PC-3 (cell line): Measurements from ENCODE around the gene MARCHF9. TPM values are rescaled to one million over a fixed set of nuclear protein-coding genes. Genes with fewer than 3 reads are reported as not detected.

Experiments used
- ATAC-seq: fragments of 200-7000 bp; cut with Tn5 transposase; 2 replicates; pipeline ENCODE4 v1.9.1; 2020; ENCODE audit warnings: mild to moderate bottlenecking, moderate library complexity
- BruUV-seq: library from RNA; stranded (reverse); fragments of 400-500 nt; replicated peaks from 2 replicates; lab custom pipeline; 2021; lab: Mats Ljungman, UMichigan
- CTCF ChIA-PET: fragments of 300-600 bp; sonication (Branson Sonifier 250); formaldehyde crosslinking; loops from one replicate; lab custom pipeline; 2022; ENCODE audit warnings: antibody characterized with exemption; lab: Charles Lee
- POLR2A ChIA-PET: fragments of 300-600 bp; sonication (Branson Sonifier 250); formaldehyde crosslinking; loops from one replicate; lab custom pipeline; 2022; ENCODE audit warnings: antibody characterized with exemption; ENCODE audit not compliant: unreplicated experiment; lab: Charles Lee
- DNase-seq: peaks from one replicate; pipeline ENCODE4 v3.0.0-alpha.2; 2015
- H2AFZ ChIP-seq: fragments of 300-600 bp; sonication (generic); 2 replicates; pipeline ENCODE4 v1.6.0; 2016; ENCODE audit warnings: antibody characterized with exemption, low read length
- H3F3A ChIP-seq: fragments of 300-600 bp; sonication (generic); one replicate; pipeline ENCODE4 v1.6.0; 2017; ENCODE audit warnings: antibody characterized with exemption, low read length, control low read depth, mild to moderate bottlenecking; ENCODE audit not compliant: unreplicated experiment
- H3K27ac ChIP-seq: fragments of 300-600 bp; sonication (generic); 2 replicates; pipeline ENCODE4 v1.5.1; 2016; ENCODE audit warnings: mild to moderate bottlenecking, low read length
- H3K27me3 ChIP-seq: fragments of 300-600 bp; sonication (generic); 2 replicates; pipeline ENCODE4 v1.6.1; 2016; ENCODE audit warnings: low read length, mixed read lengths
- H3K36me3 ChIP-seq: fragments of 300-600 bp; sonication (generic); 2 replicates; pipeline ENCODE4 v1.6.1; 2016; ENCODE audit warnings: low read depth, mixed run types, low read length, mixed read lengths
- H3K4me1 ChIP-seq: fragments of 300-600 bp; sonication (generic); 2 replicates; pipeline ENCODE4 v1.5.1; 2016; ENCODE audit warnings: low read length; ENCODE audit not compliant: insufficient read depth
- H3K4me2 ChIP-seq: fragments of 300-600 bp; sonication (generic); 2 replicates; pipeline ENCODE4 v1.6.0; 2016; ENCODE audit warnings: low read length
- H3K4me3 ChIP-seq: fragments of 300-600 bp; sonication (generic); 2 replicates; pipeline ENCODE4 v1.5.1; 2016; ENCODE audit warnings: mild to moderate bottlenecking, low read length, mixed read lengths
- H3K79me2 ChIP-seq: fragments of 300-600 bp; sonication (generic); 2 replicates; pipeline ENCODE4 v1.6.1; 2017; ENCODE audit warnings: low read length, mixed read lengths
- H3K9ac ChIP-seq: fragments of 300-600 bp; sonication (generic); 2 replicates; pipeline ENCODE4 v1.6.0; 2016; ENCODE audit warnings: mild to moderate bottlenecking, low read length
- H3K9me2 ChIP-seq: fragments of 300-600 bp; sonication (generic); replicated peaks from 2 replicates; pipeline ENCODE4 v1.6.1; 2016; ENCODE audit warnings: mixed run types, low read length, mixed read lengths
- H3K9me3 ChIP-seq: fragments of 300-600 bp; sonication (generic); 2 replicates; pipeline ENCODE4 v1.6.1; 2016; ENCODE audit warnings: low read length, mixed read lengths
- H4K20me1 ChIP-seq: fragments of 300-600 bp; sonication (generic); 2 replicates; pipeline ENCODE4 v1.6.1; 2016; ENCODE audit warnings: low read length, mixed read lengths
- EZH2 ChIP-seq: fragments of 300-600 bp; sonication (generic); IDR thresholded peaks from one replicate; pipeline ENCODE4 v1.6.1; 2017; ENCODE audit warnings: antibody characterized with exemption, mild to moderate bottlenecking, low read length; ENCODE audit not compliant: unreplicated experiment
- EZH2phosphoT487 ChIP-seq: fragments of 300-600 bp; sonication (generic); IDR thresholded peaks from 2 replicates; pipeline ENCODE4 v1.6.1; 2018; ENCODE audit warnings: mild to moderate bottlenecking, antibody characterized with exemption, low read length, borderline replicate concordance
- intact Hi-C: fragments of 100-400 bp; cut with micrococcal nuclease; formaldehyde crosslinking; loops from 2 replicates; pipeline ENCODE4 v1.9.0; 2023
- total RNA-seq: library from RNA; depleted of rRNA; stranded (reverse); fragments of >200 nt; gene quantifications from 2 replicates; pipeline ENCODE4 v1.2.3, GENCODE V29; 2014
- TF ChIP-seq, protein P1 (sequence below): fragments of 300-600 bp; sonication (generic); conservative IDR thresholded peaks from 2 replicates; pipeline ENCODE4 v1.5.1; 2017; ENCODE audit warnings: antibody characterized with exemption, low read depth, mild to moderate bottlenecking, low read length

MARCHF9 gene
- total RNA-seq, 1 experiment from 2014 or later: 13.4 TPM

DNA sequence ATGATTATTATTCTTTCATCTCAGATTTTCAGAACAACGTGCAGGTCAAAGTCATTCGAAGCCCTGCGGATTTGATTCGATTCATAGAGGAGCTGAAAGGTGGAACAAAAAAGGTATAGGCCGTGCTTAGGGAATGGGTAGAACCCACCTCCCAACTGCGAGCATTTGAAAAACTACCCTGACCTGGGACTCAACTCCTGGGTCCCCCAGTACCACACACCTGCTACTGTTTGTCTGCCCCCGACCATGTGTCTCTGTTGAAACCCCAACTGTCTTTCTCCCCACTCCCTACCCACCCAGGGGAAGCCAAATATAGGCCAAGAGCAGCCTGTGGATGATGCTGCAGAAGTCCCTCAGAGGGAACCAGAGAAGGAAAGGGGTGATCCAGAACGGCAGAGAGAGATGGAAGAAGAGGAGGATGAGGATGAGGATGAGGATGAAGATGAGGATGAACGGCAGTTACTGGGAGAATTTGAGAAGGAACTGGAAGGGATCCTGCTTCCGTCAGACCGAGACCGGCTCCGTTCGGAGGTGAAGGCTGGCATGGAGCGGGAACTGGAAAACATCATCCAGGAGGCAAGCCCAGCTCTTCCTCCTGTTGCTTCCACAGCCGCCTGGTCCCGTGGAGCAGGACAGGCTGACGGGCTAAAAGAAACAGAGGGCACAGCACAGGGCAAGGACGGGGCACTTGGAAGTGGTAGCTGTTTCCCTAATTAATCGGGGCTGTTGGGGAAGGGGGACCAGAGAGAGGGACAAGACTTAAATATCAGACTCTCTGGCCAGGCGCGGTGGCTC, 36.9 kb upstream of the MARCHF9 start:
- Histone ChIP-seq H3K79me2 (no peaks in the 10 kb centered on the region), H3F3A (no peaks in the 10 kb centered on the region), H3K27ac (no peak overlapping the region), H3K36me3 (peaks cover 11% of the 10 kb centered on the region; the same call in 1 of the 2 replicates), H3K4me2 (no peak overlapping the region), H3K4me1 (no peaks in the 10 kb centered on the region), H3K9me3 (no peaks in the 10 kb centered on the region), H3K27me3 (no peaks in the 10 kb centered on the region), H4K20me1 (no peaks in the 10 kb centered on the region), H3K4me3 (no peak overlapping the region), H3K9me2 (no peaks in the 10 kb centered on the region), H3K9ac (no peak overlapping the region), H2AFZ (no peak overlapping the region)
- ChIA-PET POLR2A (no interaction called here), CTCF (no interaction called here)
- TF ChIP-seq EZH2phosphoT487 (no peak), EZH2 (no peak)
- TF ChIP-seq, protein P1, sequence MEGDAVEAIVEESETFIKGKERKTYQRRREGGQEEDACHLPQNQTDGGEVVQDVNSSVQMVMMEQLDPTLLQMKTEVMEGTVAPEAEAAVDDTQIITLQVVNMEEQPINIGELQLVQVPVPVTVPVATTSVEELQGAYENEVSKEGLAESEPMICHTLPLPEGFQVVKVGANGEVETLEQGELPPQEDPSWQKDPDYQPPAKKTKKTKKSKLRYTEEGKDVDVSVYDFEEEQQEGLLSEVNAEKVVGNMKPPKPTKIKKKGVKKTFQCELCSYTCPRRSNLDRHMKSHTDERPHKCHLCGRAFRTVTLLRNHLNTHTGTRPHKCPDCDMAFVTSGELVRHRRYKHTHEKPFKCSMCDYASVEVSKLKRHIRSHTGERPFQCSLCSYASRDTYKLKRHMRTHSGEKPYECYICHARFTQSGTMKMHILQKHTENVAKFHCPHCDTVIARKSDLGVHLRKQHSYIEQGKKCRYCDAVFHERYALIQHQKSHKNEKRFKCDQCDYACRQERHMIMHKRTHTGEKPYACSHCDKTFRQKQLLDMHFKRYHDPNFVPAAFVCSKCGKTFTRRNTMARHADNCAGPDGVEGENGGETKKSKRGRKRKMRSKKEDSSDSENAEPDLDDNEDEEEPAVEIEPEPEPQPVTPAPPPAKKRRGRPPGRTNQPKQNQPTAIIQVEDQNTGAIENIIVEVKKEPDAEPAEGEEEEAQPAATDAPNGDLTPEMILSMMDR: no peak
- intact Hi-C loops: no loop called here
- TSS peak; percentile 16 for BruUV-seq
- ATAC-seq: no peak
- no peak for DNase-seq

DNA sequence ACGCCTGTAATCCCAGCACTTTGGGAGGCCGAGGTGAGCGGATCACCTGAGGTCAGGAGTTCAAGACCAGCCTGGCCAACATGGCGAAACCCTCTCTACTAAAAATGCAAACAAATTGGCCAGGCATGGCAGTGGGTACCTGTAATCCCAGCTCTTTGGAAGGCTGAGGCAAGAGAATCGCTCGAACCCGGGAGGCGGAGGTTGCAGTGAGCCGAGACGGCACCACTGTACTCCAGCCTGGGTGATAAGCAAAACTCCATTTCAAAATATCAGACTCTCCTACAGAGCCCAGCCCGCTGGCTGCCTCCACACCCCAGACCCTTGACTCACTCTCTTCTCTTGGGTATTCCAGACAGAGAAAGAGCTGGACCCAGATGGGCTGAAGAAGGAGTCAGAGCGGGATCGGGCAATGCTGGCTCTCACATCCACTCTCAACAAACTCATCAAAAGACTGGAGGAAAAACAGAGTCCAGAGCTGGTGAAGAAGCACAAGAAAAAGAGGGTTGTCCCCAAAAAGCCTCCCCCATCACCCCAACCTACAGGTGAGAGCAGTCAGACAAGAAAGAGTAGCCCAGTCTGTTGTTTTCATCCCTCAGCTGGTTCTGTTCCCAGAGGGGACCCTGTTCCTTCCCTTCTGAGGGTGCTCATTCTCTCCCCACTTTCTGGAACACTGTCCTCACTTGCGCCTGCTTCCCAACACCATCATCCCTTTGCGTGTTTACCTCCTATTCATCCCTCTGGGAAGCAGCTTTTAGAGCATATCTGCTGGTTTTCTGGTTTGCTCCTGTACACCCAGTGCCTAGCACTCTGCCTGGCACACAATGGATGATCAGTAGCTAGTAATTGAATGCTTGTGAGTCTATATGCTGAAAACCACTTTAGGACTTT, 36.0 kb upstream of the MARCHF9 start:
- intact Hi-C loops: no loop called here
- no peak for DNase-seq
- no peak overlapping the region for H2AFZ ChIP-seq
- ChIA-PET CTCF (no interaction called here), POLR2A (no interaction called here)
- no peak overlapping the region for H3K4me3 ChIP-seq
- H3K9me3 ChIP-seq: no peaks in the 10 kb centered on the region
- no peak overlapping the region for H3K4me2 ChIP-seq
- ATAC-seq: no peak
- H4K20me1 ChIP-seq: no peaks in the 10 kb centered on the region
- BruUV-seq: no TSS peak
- no peaks in the 10 kb centered on the region for H3K4me1 ChIP-seq
- H3K27me3 ChIP-seq: no peaks in the 10 kb centered on the region
- H3K27ac ChIP-seq: no peak overlapping the region
- H3K36me3 ChIP-seq: peaks cover 11% of the 10 kb centered on the region; the same call in 1 of the 2 replicates
- no peaks in the 10 kb centered on the region for H3K79me2 ChIP-seq
- H3K9me2 ChIP-seq: no peaks in the 10 kb centered on the region
- no peaks in the 10 kb centered on the region for H3F3A ChIP-seq
- no peak for TF ChIP-seq EZH2
- TF ChIP-seq EZH2phosphoT487: no peak
- TF ChIP-seq, protein P1: no peak
- H3K9ac ChIP-seq: no peak overlapping the region
